Fibroblast of peridontal ligament (primary cell): ENCODE data around the gene AGL.
A peak's percentile ranks its signal among the peaks of the same experiment; 100 is the strongest.
"Not testable (repeated sequence)": the region's sequence is repeated elsewhere in the genome, so short reads cannot be mapped to it uniquely, and the experiment has no call there.

ENCODE experiments used
- DNase-seq: peaks from one replicate; pipeline ENCODE4 v3.0.0-alpha.2; 2010; ENCODE audit errors: extremely low read depth

AGL gene

GRCh38 chr1:99943223-99943794 lies 93.1 kb downstream of the AGL start:
- peak; percentile 97 for DNase-seq

- no peak for DNase-seq
Observed at GRCh38 chr1:99944192-99944591, 94.0 kb downstream of the AGL start.

- no peak for DNase-seq
Observed at GRCh38 chr1:99945174-99945573, 95.0 kb downstream of the AGL start.

- DNase-seq, result no peak
Observed at GRCh38 chr1:99950486-99950885, 100.3 kb downstream of the AGL start.

- DNase-seq, result no peak
Observed at GRCh38 chr1:99952522-99952921, 102.4 kb downstream of the AGL start.

GRCh38 chr1:99955375-99955774 lies 105.2 kb downstream of the AGL start:
- no peak for DNase-seq

- DNase-seq, result peak; percentile 46
Observed at GRCh38 chr1:99956755-99957154, 106.6 kb downstream of the AGL start.

GRCh38 chr1:99957818-99958217 lies 107.7 kb downstream of the AGL start:
- no peak for DNase-seq

- DNase-seq, result not testable (repeated sequence)
Observed at GRCh38 chr1:99959189-99959705, 109.1 kb downstream of the AGL start.

- not testable (repeated sequence) for DNase-seq
Observed at GRCh38 chr1:99960260-99960659, 110.1 kb downstream of the AGL start.

GRCh38 chr1:99963041-99963795 lies 113.1 kb downstream of the AGL start:
- DNase-seq, result peak; percentile 44

- DNase-seq, result no peak
Observed at GRCh38 chr1:99964806-99965205, 114.6 kb downstream of the AGL start.

- no peak for DNase-seq
Observed at GRCh38 chr1:99965646-99966375, 115.7 kb downstream of the AGL start.

GRCh38 chr1:99968214-99968613 lies 118.1 kb downstream of the AGL start:
- no peak for DNase-seq

GRCh38 chr1:99969260-99969728 lies 119.1 kb downstream of the AGL start:
- peak; percentile 29 for DNase-seq

GRCh38 chr1:99969729-99970621 lies 119.8 kb downstream of the AGL start, which contains the start of gene SLC35A3:
Gene SLC35A3, plus strand, starts transcription at chr1:99969996. Its CDS starts 23,559 bp downstream, at chr1:99993555.
- DNase-seq, result peak; percentile 59

- peak; percentile 20 for DNase-seq
Observed at GRCh38 chr1:99970713-99971255, 120.6 kb downstream of the AGL start.

- DNase-seq, result not testable (repeated sequence)
Observed at GRCh38 chr1:99972066-99972465, 121.9 kb downstream of the AGL start.
